Stimulated activated CD8-positive, alpha-beta memory T cell treated with anti-CD3 and anti-CD28 coated beads, Interleukin-2, amount 100 ng/mL, for 48 hours (primary cell): ENCODE measurements around the gene HOXB9.

Experiments
- DNase-seq, 2 donors: peaks; one replicate each; pipeline ENCODE4 v3.0.0-alpha.2; 2020; ENCODE audit warnings: low read depth in 2 of 2

The HOXB9 gene

GRCh38 chr17:48626245-48627117 is at the start of gene HOXB9:
Gene HOXB9, minus strand, starts transcription at chr17:48626358. Its CDS starts 89 bp downstream, at chr17:48626269.
- DNase-seq = no peak

- DNase-seq = no peak
Observed at GRCh38 chr17:48672340-48672739, 46.2 kb upstream of the HOXB9 start.

- peak; percentile 39 to 57 for DNase-seq
Observed at GRCh38 chr17:48671697-48672171, 45.6 kb upstream of the HOXB9 start.

GRCh38 chr17:48663134-48663924 is 37.2 kb upstream of the HOXB9 start:
- no peak for DNase-seq

GRCh38 chr17:48655913-48656312 is 29.8 kb upstream of the HOXB9 start:
- DNase-seq = no peak

GRCh38 chr17:48649741-48650140 is 23.6 kb upstream of the HOXB9 start:
- no peak for DNase-seq

- no peak for DNase-seq
Observed at GRCh38 chr17:48647963-48648245, 21.7 kb upstream of the HOXB9 start.

- DNase-seq = no peak
Observed at GRCh38 chr17:48647103-48647962, 21.2 kb upstream of the HOXB9 start.

GRCh38 chr17:48646183-48647102 is 20.3 kb upstream of the HOXB9 start:
- no peak for DNase-seq

- no peak for DNase-seq
Observed at GRCh38 chr17:48645639-48646182, 19.6 kb upstream of the HOXB9 start.

- DNase-seq = no peak
Observed at GRCh38 chr17:48644910-48645557, 18.9 kb upstream of the HOXB9 start.

- no peak for DNase-seq
Observed at GRCh38 chr17:48644159-48644558, 18.0 kb upstream of the HOXB9 start.

GRCh38 chr17:48643697-48644012 is 17.5 kb upstream of the HOXB9 start:
- no peak for DNase-seq

- no peak for DNase-seq
Observed at GRCh38 chr17:48642843-48643696, 16.9 kb upstream of the HOXB9 start.

- no peak for DNase-seq
Observed at GRCh38 chr17:48642059-48642842, 16.1 kb upstream of the HOXB9 start.

- DNase-seq = no peak
Observed at GRCh38 chr17:48641541-48642058, 15.4 kb upstream of the HOXB9 start.

- no peak for DNase-seq
Observed at GRCh38 chr17:48640858-48641180, 14.7 kb upstream of the HOXB9 start.
